DMS153 treated with DMSO at 0.1 percent for 48 hours (cell line): Measurements from ENCODE around the gene PKN2.
"Not testable (repeated sequence)": the region's sequence is repeated elsewhere in the genome, so short reads cannot be mapped to it uniquely, and the experiment has no call there.

Experiments used
- DNase-seq: peaks from one replicate; lab custom pipeline; 2025; ENCODE audit not compliant: unreplicated experiment; lab: John Stamatoyannopoulos, UW

The PKN2 gene

DNA sequence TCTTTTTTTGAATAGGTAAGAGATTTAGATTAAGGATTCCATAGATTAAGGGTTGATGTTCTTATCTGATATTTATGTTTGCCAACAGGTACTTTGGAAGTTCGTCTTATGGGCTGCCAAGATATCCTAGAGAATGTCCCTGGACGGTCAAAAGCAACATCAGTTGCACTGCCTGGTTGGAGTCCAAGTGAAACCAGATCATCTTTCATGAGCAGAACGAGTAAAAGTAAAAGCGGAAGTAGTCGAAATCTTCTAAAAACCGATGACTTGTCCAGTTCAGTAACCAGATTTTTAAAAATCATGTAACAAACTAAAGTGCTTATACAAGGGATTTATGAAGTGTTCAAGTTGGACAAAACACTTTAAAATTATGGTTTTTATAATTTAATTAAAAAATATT, 100.5 kb downstream of the PKN2 start:
- DNase-seq = no peak

DNA sequence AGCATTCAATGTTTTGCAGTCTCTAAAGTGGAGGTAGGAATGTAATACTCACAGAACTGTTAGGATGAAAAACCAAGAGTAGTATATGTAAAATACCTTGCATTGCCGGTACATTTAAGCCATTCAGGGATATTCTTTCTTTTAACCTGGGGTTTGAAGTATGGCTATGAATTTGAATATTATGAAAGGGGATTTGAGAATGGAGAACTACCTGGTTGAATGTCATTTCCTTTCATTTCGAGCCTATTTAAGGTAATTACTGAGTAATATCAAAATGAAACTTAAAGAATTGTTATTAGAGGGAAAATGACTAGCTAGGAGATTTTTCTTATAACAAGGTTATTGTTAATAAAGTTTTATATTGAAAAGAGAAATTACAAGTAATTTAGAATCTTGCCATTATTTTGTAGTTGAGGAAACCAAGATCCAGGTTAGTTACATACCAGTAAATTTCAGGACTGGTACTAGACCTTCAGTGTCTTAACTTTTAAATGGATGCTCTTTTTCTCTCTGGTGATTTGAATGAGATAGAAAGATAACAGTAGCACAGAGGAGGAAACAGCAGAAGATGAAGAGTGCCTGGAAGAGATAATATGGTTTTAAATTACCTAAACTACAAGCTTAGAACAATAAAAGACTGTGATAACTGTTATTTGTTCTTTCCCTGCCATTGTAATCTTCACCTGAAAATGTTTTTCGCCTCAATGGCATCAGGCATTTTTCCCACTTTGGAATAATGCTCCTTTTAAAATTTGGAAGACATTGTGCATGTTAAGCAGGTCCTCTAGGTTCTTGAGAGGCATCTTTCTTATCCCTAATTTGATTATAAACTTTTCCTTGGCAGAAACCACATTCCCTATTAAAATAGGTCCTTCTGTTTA, 103.2 kb downstream of the PKN2 start:
- DNase-seq = no peak

DNA sequence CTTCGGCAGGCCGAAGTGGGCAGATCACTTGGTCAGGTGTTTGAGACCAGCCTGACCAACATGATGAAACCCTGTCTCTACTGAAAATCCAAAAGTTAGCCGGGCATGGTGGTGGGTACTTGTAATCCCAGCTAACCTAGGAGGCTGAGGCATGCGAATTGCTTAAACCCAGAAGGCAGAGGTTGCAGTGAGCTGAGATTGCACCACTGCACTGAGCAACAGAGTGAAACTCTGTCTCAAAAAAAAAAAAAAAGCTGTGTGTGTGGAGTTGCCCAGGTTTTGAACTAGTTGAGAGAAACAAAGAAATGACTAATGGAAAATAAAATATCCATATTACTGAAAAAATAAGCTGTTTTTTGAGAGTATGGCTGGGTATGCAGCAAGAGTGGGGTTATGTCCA, 107.1 kb downstream of the PKN2 start:
- DNase-seq = no peak

DNA sequence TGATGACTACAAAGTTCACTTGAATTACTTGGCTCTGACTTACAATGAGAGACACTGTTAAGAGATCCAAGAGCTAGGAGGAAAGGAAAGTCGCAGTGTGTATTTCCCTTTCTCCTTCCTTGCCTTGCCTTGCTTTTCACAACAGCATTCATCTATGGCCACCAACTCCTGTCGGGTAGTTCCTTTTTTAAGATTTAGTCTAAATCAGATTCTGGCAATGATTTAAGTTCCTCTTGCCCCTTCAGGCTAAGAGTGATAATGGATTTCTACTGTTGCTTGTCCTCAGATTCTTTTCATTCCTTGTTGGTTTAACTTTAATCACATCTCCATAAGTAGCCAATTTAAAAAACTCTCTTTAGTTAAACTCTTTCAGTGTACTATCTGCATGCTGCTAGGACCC, 115.4 kb downstream of the PKN2 start:
- no peak for DNase-seq

DNA sequence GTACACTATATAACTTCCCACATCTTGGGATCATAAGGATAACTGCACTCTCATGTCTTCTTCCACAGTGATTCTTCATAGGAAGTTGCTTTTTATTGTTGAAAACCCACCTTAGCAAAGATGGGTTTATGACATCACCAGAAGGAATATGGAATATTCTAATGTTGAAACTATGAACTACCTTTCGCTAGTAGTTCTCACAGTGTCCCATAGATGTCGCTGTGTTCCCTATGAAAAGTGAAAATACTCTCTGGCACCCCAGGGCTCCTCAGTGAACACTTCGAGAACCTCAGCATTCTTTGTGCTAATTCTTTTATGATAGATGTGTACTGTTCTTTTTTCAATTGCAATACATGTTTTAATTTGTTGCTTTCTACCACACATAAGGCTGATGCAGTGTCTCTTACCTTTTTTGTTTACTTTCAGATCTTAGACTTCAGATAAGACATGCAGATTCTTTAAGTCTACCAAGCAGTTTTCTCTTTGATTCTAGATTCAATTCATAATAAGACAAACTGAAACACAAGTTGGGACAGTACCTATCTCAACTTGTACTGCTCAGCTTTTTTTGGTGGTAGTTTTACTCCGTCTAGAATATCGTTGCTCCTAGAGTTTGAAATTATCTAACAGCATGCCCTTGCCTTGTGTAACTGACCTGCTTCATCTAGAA, 116.4 kb downstream of the PKN2 start:
- DNase-seq = no peak

DNA sequence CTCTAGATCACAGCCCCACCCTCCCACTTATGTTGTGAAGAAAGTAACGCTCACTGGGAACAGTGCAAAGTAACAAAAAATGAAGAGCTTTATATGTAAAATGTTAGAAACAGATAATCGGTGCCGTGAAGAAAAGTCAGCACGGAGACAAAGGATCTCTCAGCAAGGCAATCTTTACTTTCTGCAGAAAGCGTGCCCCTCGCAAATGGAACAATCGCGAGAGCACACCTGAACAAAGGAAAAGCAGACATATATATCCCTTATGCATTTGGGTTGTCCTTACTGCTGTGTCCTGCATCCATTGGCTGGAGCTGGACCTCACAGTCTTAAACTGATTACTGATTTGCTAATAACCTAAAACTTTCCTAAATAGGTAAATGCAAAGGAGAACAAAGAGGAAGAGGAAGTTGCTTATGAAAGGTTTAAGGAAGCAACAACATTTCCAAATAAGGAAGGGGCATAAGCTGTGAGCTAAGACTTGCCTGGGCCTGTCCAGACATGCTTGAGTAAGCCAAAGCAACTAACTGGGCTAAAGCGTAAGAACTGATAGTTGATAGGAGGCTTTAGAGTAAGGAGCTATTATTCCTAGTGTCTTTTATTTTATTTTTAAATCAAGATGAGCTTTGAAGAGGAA, 117.6 kb downstream of the PKN2 start:
- DNase-seq = no peak

DNA sequence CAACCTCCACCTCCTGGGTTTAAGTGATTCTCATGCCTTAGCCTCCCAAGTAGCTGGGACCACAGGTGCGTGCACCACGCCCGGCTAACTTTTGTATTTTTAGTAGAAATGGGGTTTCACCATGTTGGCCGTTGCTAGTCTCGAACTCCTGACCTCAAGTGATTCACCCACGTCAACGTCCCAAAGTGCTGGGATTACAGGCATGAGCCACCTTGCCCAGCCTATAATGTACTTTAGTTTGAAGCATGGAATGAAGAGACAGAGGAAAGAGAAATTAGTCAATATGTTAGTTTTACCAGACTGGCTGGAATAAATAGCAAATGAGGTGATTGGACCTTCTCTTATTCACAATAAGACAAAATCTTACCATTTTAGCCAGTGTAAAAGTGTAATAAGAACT, 118.3 kb downstream of the PKN2 start:
- DNase-seq = no peak

DNA sequence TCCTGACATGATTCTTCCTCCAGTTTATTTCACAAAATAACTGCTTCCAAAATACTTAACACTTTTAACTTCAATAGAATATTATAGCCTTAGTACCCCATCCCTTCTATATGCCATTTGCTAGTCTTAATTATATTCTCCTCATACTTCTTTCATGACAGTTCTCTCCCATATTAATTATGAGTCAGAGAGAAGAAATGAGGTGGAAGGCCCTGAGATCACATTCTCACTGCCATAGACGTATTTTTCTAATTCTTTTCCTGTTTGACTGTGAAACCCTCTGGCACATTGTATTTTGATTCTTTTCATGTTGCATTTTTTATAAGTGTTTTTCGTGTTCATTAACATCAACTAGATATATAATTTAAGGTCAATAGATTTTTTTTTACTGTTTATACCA, 118.9 kb downstream of the PKN2 start:
- no peak for DNase-seq

DNA sequence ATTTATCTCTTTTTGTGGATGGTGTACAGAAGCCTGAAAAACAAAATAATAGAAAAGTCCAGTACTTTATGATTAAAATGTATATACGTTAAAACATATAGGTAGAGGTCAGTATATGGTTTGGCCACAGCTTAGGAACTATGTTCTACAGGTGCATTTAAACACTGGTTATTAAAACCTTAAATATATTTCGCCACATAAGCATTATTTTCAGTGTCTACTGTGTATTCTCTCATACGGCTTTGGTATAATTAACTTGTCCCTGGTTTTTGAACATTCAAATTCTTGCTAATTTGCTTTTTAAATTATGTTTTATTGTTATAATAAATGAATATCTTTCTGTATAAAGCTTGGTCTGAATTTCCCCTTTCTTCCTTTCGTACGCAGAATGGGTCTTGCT, 119.4 kb downstream of the PKN2 start:
- no peak for DNase-seq

DNA sequence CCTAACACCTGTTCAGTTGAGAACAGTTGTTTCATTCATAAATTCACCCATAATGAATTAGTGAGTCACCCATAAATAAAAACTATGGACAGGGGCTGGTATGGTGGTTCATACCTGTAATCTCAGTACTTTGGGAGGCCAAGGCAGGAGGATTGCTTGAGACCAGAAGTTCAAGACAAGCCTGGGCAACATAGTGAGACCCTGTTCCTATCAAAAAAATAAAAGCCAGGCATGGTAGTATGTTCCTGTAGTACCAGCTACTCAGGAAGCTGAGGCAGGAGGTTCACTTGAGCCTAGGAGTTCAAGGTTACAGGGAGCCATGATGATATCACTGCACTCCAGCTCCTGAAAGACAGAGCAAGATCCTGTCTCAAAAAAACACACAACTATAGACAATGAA, 128.3 kb downstream of the PKN2 start:
- no peak for DNase-seq

DNA sequence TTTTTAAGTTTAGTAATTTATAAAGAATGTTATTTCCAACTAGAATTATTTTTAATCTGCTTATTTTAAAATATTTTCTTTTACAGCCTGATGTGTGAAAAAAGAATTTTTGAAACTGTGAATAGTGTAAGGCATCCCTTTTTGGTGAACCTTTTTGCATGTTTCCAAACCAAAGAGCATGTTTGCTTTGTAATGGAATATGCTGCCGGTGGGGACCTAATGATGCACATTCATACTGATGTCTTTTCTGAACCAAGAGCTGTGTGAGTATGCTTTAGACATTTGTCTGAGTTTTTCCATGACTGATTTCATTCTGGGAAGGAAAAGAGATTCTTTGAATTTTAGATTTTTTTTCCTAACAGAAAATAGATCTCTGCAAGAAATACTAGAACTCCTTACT, 129.4 kb downstream of the PKN2 start:
- DNase-seq = no peak

DNA sequence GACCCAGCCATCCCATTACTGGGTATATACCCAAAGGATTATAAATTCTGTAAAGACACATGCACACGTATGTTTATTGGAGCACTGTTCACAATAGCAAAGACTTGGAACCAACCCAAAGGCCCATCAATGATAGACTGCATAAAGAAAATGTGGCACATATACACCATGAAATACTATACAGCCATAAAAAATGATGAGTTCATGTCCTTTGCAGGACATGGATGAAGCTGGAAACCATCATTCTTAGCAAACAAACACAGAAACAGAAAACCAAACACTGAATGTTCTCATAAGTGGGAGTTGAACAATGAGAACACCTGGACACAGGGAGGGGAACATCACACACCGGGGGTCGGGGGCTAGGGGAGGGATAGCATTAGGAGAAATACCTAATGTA, 135.6 kb downstream of the PKN2 start:
- DNase-seq = not testable (repeated sequence)

DNA sequence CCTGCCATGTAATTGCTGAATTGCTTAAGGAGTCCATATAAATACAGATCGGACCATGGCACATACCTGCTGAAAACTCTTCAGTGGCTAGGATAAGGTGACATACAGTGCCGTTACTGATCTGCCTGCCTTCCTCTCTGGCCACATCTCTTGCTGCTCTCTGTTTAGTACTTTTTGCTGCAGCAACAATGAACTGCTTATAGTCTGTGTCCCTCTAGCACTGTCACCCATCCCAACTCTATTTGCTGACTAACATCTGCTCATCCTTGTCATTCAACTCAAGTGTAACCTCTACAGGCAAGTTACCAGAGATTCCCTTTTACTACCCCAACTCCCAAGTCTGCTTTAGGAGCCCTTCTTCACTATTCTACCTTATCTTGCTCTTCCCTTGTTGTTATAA, 141.6 kb downstream of the PKN2 start:
- no peak for DNase-seq

DNA sequence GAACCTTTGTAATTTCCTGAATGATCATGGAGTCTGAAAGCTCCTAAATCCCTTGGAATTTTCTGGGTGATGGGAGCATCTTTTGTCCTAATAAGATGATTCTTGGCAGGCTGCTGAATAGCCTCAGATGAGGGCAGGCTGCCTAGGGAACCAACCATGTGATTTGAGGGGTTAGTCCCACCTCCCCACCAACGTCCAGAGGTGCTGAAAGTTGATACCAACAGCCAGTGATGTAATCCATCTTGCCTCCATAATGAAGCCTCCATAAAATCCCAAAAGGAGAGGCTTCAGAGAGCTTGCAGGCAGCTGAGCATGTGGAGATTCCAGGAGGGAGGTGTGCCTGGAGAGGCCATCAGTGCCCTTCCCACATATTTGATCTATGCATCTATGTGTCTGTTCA, 163.6 kb downstream of the PKN2 start:
- DNase-seq = no peak

DNA sequence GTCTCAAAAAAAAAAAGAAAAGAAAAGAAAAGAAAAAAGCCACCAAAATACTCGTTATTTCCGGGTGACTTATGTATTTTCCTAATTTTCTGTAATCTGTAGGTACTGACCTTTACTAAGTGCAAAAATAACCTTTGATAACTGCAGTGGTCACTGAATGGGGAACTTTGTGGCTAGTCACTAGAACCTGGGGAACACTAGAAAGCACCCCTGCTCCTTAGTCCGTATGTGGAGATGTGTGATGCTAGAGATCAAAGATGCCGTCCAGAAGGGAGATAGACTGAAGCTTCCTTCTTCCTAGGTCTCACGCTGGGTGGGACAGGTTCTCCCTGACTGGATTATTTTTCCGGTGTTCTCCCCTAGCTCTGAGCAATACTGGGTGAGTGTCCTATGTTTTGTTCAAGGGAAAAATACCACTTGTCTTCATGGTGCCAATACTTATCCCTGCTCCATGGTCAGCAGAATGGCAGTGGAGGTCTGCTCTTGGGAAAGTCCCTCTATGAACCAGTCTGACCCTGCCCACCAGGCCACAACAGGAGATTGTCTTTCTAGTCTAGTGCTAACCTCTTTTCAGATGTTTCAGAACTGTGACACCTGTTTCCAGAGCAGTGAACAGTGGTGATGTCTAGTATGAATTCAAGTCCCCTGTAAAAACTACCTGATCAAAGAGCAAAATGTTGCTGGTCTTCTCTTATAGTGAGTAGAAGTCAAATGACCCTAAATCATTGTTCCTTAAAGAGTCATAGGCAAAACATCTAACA, 167.4 kb downstream of the PKN2 start:
- no peak for DNase-seq

DNA sequence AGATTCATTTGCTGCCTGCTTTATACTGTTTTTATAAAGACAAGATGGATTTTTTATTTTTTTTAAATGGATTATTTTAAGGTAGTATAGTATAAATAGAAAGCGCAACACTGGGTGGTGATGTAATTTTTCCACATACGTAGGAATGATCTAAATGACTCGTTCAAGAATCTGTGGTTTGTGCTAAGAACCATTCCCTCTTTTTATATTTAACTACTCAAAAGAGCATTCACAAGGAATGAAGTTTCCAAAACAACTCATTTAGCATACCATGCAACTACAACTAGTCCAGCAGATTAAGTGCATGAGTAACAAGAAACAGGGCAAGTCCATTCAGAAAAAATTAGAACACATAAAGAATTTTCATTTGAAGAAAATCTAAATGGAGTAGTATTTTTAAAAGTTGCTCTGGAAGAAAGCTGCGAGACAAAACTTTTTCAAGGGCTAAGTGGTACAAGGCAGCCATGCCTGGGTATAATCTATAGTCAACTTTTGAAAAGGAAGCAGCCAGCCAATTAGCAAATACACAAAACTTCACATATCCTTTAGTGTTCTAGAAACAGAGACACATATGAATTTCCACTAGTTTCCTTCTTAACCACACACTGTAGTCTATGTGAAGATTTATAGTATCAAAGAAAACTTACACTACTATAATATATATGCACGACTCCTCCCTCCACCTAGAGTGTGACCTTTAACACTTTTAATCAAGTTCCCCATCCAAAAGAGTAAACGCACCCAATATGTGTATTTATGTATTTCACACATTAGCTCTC, 183.9 kb downstream of the PKN2 start:
- DNase-seq = no peak

DNA sequence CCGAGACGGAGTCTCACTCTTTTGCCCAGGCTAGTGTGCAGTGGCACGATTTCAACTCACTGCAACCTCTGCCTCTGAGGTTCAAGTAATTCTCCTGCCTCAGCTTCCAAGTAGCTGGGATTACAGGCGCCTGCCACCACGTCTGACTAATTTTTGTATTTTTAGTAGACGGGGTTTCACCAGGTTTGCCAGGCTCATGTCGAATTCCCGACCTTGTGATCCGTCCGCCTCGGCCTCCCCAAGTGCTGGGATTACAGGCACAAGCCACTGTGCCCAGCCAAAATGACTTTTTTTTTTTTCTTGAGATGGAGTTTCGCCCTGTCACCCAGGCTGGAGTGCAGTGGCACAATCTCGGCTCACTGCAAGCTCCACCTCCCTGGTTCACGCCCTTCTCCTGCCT, 185.6 kb downstream of the PKN2 start:
- not testable (repeated sequence) for DNase-seq

DNA sequence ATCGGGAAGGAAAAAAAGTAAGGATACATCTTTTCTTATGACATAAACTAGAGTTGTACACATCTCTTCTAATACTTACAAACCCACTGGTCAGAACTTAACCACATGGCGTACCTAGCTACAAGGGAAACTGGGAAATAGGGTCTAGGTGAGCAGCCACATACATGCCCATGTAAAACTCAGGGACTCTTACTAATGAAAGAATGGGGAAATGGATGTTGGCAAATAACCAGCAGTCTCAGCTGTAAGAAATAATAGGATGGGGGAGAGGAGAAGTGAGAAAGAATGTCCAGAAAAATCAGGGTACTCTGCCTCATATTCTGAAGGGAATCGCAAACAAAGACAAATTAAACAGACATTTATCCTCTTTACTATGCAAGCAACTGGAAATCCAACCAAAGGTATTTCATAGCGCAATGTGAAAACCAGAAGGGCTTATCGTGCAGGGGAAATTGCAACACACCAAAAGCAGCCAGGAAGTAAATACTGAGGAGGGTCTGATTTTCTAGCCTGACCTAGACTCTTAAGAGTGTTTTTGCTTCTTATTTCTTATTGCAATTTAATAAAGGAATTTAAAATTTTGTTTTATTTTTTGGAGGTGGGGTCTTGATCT, 189.8 kb downstream of the PKN2 start:
- DNase-seq = no peak

DNA sequence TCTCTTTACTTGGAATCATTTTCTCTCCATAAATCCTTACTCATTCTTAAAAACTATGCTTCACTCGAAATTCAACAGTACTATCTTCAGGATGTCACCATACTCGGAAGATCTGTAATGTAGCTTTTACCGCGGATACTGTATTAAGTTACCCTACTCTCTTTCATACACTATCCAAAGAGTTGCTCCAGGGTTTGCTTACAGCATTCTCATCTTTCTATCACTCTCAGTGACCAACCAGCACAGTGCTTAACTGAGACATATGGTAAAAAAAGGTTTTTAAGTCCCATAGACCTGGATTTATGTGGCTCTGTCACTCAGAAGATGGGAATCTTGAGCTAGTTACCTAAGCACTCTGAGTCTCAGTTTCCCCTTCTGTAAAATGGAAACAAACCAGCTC, 191.5 kb downstream of the PKN2 start:
- DNase-seq = no peak
